Measurements from ENCODE around the gene BCDIN3D. TPM values are rescaled to one million over a fixed set of nuclear protein-coding genes. Genes with fewer than 3 reads are reported as not detected.

Gene BCDIN3D
- total RNA-seq, 2 donors from 2014 or later: 1.8 to 2.0 TPM

- no peaks in the 10 kb centered on the region for H3K27me3 ChIP-seq
- no peak overlapping the region for H3K4me3 ChIP-seq
- H3K27ac ChIP-seq: no peak overlapping the region
- no peak for DNase-seq (ENCODE audit: low spot score)
- no peaks in the 10 kb centered on the region for H3K9me3 ChIP-seq
- no peak for TF ChIP-seq CTCF (IDR thresholded peaks at IDR 0.05)
- peaks cover 56% of the 10 kb centered on the region for H3K36me3 ChIP-seq
- peaks cover 0 to 19% of the 10 kb centered on the region in 2 donors for H3K4me1 ChIP-seq
These were observed 45.5 kb downstream of the BCDIN3D start for GRCh38 chr12:49797449-49797776.

DNA sequence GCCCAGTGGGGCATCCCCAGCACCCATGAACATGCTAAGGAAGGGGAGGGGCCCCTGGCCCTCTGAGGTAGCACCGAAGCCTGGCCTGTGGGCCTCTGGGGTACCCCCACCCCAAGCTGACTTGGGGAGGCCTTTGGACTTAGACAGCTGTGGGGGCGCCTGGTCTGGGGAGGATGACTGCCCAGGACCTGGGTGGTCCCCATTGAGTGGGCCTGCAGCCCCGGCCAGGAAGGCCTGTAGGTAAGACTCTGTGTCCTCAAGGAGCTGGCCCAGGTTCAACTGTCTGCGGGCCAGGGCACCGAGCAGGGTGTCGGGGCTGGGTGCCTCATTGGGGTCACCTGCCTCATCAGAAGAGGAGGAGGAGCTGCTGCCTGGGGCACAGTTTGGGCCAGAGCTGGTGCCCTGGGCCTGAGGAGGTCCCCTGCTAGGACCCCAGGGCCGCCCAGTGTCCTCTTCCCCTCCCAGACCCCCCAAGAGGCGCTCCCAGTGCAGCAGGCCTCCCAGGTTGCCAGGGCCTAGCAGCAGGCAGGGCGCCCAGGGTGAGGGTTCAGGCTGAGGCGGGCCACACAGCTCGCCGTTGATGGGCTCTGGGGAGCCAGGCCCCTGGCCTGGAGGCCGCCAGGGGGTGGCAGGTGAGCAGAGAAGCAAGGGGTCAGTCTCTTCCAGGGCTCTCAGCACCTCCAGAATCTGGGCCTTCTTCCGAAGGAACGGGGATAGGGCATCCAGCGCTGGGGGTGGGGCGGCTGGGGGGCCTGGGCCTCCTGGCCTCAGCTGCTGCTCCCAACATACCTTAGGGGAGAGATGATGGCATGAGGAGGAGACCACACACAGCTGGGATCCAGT lies 46.1 kb downstream of the BCDIN3D start:
- Histone ChIP-seq H3K27me3 (no peaks in the 10 kb centered on the region), H3K4me1 (peaks cover 0 to 18% of the 10 kb centered on the region in 2 donors), H3K36me3 (peaks cover 59% of the 10 kb centered on the region), H3K27ac (no peak overlapping the region), H3K9me3 (no peaks in the 10 kb centered on the region), H3K4me3 (no peak overlapping the region)
- no peak for TF ChIP-seq CTCF (IDR thresholded peaks at IDR 0.05)
- no peak for DNase-seq (ENCODE audit: low spot score)

DNA sequence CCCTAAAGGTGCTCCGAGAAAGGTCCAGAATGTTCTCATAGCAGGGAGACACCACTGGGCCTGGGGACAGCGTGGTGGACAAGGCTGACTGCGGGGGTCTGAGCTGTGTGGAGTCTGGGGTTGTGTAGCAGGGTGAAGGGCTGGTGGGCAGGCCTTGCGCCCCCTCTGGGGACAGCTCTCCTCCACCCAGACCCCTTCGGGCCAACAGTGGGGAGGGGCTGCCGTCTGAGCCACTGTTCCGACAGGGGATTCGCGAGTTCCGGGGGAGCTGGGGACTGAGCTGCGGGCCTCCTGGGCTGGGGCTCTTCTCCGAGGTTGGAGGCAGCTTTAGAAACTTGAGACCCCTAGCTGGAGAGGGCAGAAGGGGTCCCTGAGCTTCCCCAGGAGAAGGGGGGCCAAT lies 46.8 kb downstream of the BCDIN3D start:
- H3K36me3 ChIP-seq: peaks cover 66% of the 10 kb centered on the region
- no peaks in the 10 kb centered on the region for H3K9me3 ChIP-seq
- no peak for DNase-seq (ENCODE audit: low spot score)
- peaks cover 0 to 11% of the 10 kb centered on the region in 2 donors for H3K4me1 ChIP-seq
- H3K4me3 ChIP-seq: no peak overlapping the region
- no peak for TF ChIP-seq CTCF (IDR thresholded peaks at IDR 0.05)
- no peak overlapping the region for H3K27ac ChIP-seq
- no peaks in the 10 kb centered on the region for H3K27me3 ChIP-seq

DNA sequence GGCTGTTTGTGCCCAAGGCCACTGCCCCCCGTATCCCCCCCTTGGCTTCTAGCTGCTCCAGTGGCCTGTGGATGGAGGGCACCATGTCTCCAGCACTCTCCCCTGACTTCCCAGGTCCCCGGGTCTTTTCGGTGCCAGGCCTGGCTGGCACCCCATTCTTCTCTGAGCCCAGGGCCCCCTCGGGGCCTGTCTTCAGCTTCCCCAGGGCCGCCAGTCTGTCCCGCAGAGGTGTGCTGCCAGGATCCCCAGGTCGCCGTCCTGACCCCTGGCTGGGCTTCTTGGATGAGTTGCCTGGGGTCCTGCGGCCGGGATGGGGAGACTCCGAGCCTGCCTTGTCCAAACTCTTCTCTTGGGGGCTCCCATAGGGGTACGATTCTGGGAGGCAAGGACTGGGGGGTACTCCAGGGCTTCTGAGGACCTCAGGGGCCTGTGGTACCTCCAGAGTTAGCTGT lies 47.2 kb downstream of the BCDIN3D start:
- Histone ChIP-seq H3K27me3 (no peaks in the 10 kb centered on the region), H3K4me3 (no peak overlapping the region), H3K9me3 (no peaks in the 10 kb centered on the region), H3K27ac (no peak overlapping the region), H3K4me1 (peaks cover 0 to 6% of the 10 kb centered on the region in 2 donors), H3K36me3 (peaks cover 69% of the 10 kb centered on the region)
- no peak for DNase-seq (ENCODE audit: low spot score)
- no peak for TF ChIP-seq CTCF (IDR thresholded peaks at IDR 0.05)

GRCh38 chr12:49794811-49795653 lies 47.9 kb downstream of the BCDIN3D start:
- peaks cover 64% of the 10 kb centered on the region for H3K36me3 ChIP-seq

More at GRCh38 chr12:49794811-49795653, 47.9 kb downstream of the BCDIN3D start:
- Histone ChIP-seq H3K4me3 (no peak overlapping the region), H3K9me3 (no peaks in the 10 kb centered on the region), H3K27ac (no peak overlapping the region), H3K4me1 (no peaks in the 10 kb centered on the region), H3K27me3 (no peaks in the 10 kb centered on the region)
- no peak for TF ChIP-seq CTCF (IDR thresholded peaks at IDR 0.05)
- DNase-seq (ENCODE audit: low spot score): no peak

Measured in right atrium auricular region (tissue), 2 donors.